Esophagus muscularis mucosa (tissue), 3 donors: ENCODE data around the gene ITFG1.

Experiments used
- EP300 ChIP-seq: sonication (generic); formaldehyde crosslinking; IDR thresholded peaks from one replicate; pipeline ENCODE4 v1.6.1; 2017; ENCODE audit warnings: antibody characterized with exemption
- POLR2AphosphoS5 ChIP-seq, 2 donors: sonication (generic); formaldehyde crosslinking; IDR thresholded peaks; one replicate each; pipeline ENCODE4 v1.6.1; 2017; ENCODE audit warnings: antibody characterized with exemption in 2 of 2

- TF ChIP-seq POLR2AphosphoS5 (IDR thresholded peaks at IDR 0.05) (no peak), EP300 (no peak)
Observed at GRCh38 chr16:47506800-47507199, 45.9 kb upstream of the ITFG1 start.
